ENCODE measurements around the gene CDH13.

CDH13 gene

GRCh38 chr16:82793528-82794245, 166.9 kb downstream of the CDH13 start:
- no peak for DNase-seq

DNA sequence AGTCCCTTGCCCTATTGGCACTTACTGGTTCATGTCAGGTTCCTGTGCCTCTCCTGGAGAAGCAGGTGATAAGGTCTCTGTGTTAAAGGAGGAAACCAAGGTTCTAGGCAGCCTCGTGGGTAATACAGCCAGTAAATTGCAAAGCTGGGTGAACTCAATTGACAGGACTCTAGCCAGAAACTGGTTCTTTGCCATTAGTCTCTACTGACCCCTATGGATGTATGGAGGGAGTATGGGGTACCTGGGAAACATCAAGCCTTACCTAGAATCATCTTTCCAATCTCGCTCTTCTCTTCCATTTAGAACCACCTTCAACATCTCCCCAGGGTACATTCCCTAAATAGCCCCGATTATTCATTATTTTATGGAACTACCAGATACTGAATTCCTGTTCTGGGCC, 169.3 kb downstream of the CDH13 start:
- no peak for DNase-seq

- DNase-seq = no peak
Measured at GRCh38 chr16:82801361-82801760, 174.6 kb downstream of the CDH13 start.

DNA sequence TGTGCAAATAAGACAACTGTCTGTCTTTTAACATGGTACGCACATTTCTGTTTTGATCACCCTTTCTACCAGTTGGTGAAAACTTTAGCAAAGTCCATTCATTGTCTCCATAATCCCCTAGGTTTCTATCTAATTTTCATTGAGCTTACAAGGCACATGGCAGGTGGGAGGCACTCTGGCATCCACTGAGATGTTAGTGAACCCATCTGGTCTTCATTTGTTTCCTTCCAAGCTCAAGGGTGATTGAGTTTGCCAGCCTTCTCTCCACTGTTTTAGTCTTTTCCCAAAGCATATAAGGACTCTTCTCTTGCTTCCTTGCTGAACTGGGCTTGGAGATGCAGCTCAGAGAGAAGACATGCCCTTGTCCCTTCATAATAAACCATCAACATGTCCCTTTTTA, 179.1 kb downstream of the CDH13 start:
- no peak for DNase-seq

- DNase-seq = no peak
Measured at GRCh38 chr16:82807311-82807710, 180.5 kb downstream of the CDH13 start.

DNA sequence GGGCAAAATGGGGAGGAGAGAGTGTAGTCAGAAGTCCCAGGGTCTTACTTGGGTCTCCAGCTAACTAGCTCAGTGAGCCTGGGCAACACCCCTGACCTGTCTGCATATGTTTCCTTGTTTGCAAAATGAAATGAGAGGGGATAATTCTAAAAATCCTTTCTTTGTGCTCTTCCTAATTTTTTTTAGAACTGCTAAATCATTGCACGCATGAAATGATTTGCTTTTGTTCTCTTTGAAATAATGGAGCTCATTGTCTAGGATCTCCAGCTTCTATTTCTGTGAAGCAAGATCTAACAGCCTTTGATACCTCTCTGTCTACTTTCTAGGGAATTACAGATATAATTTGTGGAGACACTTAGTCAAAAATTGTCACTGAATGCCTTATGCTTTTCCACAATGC, 181.3 kb downstream of the CDH13 start:
- no peak for DNase-seq

GRCh38 chr16:82810077-82810476, 183.3 kb downstream of the CDH13 start:
- DNase-seq = no peak

- no peak for DNase-seq
Measured at GRCh38 chr16:82814059-82814458, 187.3 kb downstream of the CDH13 start.

DNA sequence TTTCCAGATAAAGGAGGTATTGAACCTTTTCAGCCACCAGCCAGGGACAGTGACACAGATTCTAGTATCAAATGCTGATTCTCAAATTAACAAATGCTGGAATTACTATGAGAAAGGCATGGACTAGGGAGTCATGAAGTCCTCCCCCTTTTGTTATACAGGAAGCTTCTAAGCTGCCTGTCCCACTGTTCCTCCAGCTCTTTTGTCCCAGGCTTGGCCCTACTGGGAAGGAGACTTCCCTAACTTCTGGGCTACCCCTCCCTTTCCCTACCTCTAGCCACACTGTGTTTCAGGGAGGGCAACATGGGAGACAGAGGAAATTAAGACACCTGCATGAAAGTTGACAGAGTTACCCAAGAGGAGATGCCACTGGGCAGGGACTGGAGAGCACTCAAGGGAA, 192.5 kb downstream of the CDH13 start:
- DNase-seq = no peak

- DNase-seq = no peak
Measured at GRCh38 chr16:82820855-82821254, 194.1 kb downstream of the CDH13 start.

DNA sequence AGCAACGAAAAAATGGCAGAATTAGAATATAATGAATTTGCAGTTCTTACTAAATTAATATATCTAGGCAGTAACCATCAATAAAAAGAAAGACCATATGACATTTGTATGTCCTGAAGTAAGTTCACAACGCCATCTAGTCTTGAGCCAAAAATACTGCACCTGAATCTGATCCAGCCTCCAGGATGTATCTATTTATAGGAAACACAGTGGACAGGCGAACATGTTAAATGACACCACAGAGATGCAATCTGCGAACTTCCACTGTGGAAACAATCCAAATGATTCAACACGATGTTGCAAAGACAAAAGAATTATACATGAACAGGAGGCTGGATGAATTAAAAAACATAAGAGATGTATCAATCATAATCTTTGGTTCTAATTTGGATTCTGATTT, 197.6 kb downstream of the CDH13 start:
- DNase-seq = no peak

- DNase-seq = no peak
Measured at GRCh38 chr16:82829301-82829700, 202.5 kb downstream of the CDH13 start.

- DNase-seq = no peak
Measured at GRCh38 chr16:82830944-82831343, 204.2 kb downstream of the CDH13 start.

DNA sequence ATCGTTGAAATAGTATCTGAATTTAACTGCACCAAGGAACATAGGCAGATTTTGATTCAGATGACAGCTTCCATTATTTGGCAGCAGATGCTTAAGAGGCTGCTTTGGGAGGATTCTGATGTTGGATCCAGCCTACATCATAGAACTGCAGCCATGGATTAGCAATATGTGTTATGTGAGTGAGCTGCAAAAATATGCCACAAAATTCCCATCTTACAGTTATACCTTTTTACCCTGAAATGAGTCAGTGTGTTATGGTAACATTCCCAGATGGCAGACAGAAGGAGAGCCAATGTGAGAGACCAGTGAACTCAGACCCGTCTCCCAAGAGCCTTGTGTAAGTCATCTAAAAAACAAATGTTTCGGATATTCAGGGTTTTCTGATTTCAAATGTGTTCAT, 206.1 kb downstream of the CDH13 start:
- no peak for DNase-seq

- no peak for DNase-seq
Measured at GRCh38 chr16:82833378-82833993, 206.7 kb downstream of the CDH13 start.

DNA sequence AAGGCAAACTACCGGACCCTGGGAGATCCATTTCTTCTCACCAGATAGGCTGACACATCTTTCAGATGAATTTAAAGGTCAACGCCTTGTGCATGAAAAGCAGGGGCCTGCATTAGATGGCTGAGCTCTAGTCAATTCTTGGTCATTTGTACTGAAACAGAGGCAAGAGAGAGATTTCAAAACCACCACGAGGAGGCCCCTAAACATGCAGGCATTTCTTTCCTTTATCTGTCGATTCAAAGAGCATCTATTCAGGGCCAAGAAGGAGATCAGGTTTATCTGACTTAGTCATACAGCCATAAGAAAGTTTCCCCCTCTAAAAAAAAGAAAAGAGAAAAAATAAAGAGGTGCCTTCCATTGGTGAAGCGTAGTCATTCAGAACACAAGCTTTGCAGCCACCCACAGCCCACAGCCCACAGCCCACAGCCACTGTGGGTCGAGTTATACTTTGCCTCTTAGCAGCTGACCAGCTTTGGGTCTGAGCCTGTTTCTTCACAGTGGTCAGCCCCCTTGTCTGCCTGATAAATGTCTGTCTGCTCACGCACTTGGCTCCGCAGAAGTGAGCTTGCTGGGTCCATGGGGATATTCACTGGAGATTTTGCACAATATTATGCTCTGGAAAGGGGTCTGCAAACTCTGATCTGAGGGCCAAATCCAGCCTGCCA, 207.5 kb downstream of the CDH13 start:
- no peak for DNase-seq

- no peak for DNase-seq
Measured at GRCh38 chr16:82835487-82836155, 208.9 kb downstream of the CDH13 start.

GRCh38 chr16:82841108-82841507, 214.3 kb downstream of the CDH13 start:
- DNase-seq = no peak

GRCh38 chr16:82843606-82844271, 217.0 kb downstream of the CDH13 start:
- DNase-seq = no peak

DNA sequence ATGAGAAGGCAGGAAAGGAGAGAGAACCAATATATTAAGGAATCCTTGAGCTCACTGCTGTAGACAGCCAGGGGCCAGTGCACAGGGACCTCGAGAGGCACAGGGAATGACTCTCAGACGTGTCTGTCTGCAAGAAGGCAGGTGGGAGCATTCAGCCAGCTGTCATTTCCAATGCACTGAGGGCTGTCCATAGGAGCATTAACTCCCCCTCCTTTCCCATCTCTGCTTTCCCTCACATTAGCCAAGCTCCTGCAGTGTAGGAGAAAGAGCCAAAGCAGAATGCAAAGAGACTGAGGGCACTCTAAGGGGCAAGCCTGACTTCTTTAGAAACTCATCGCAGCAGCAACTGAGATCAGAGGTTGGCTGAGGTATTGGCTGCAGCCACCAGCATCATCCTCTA, 218.3 kb downstream of the CDH13 start:
- no peak for DNase-seq

GRCh38 chr16:82846806-82847205, 220.0 kb downstream of the CDH13 start:
- DNase-seq = no peak

DNA sequence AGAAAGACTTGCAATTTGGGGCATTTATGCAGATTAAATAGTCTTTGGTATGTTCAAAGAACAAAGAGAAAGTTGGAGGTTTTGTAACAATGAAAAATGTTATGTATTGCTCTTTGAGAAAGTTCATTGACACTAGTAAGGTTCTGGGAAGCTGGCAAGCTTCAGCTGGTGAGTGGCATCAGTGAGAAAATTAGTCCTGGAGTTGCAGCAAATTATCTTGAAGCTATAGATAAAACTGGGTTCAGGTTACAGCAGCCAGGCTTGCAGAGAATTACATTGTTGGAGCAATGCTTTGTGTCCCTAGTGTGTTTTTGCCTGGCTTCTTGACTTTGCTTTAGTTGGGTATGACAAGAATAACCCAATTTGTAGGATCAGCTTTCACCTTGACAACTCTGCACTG, 221.2 kb downstream of the CDH13 start:
- DNase-seq = no peak

DNA sequence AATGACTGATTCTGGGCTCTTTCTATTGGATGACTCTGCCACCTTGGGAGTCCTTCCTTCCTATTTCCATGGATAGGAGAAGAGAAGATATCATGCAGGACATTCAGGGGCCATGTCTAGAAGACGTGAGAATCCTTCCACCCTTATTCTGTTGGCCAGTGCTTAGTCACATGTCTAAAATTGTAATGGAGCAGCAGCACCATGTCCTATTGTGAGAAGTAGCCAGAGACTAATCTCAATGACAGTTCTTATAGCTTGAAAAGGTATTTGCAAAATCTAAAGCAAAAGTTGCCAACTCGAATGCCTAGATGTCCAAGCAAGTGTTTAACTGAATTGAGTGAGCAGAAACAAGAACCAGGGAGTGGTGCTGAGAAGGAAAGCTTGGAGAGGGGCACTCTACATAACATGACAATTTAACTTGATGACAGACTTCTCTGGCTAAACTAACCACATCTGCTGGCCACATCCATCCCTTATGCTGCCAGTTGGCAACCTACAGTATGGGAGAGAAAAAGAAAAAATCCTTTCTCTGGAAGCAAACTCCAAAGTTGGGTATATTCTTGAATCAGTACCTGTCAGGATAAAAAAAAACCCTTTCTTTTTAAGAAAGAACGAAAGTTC, 225.7 kb downstream of the CDH13 start:
- DNase-seq = no peak
